Stimulated activated effector memory CD8-positive, alpha-beta T cell treated with anti-CD3 and anti-CD28 coated beads, Interleukin-12 subunit alpha, Interleukin-12 subunit beta, amount 100 ng/mL, for 72 hours (primary cell): ENCODE measurements around the gene PHETA1.
"Not testable (repeated sequence)": the region's sequence is repeated elsewhere in the genome, so short reads cannot be mapped to it uniquely, and the experiment has no call there.

Source experiments
- ATAC-seq: fragments of 150-1000 bp; cut with Tn5 transposase; 2 replicates; pipeline ENCODE4 v1.10.0; 2021
- DNase-seq, 2 donors: peaks; one replicate each; pipeline ENCODE4 v3.0.0; 2021 to 2022; ENCODE audit warnings: low spot score in 2 of 2
- H3K27ac Mint-ChIP-seq: one replicate; pipeline ENCODE4 v1.8.0; 2022; ENCODE audit warnings: mild to moderate bottlenecking, mixed read lengths
- H3K36me3 Mint-ChIP-seq: one replicate; pipeline ENCODE4 v1.8.0; 2022; ENCODE audit warnings: mild to moderate bottlenecking, mixed read lengths
- H3K4me1 Mint-ChIP-seq: one replicate; pipeline ENCODE4 v1.8.0; 2022; ENCODE audit warnings: mixed read lengths
- H3K4me3 Mint-ChIP-seq: one replicate; pipeline ENCODE4 v1.8.0; 2022; ENCODE audit warnings: mild to moderate bottlenecking, mixed read lengths
- H3K9me3 Mint-ChIP-seq: one replicate; pipeline ENCODE4 v1.8.0; 2022; ENCODE audit warnings: mixed read lengths

The PHETA1 gene

DNA sequence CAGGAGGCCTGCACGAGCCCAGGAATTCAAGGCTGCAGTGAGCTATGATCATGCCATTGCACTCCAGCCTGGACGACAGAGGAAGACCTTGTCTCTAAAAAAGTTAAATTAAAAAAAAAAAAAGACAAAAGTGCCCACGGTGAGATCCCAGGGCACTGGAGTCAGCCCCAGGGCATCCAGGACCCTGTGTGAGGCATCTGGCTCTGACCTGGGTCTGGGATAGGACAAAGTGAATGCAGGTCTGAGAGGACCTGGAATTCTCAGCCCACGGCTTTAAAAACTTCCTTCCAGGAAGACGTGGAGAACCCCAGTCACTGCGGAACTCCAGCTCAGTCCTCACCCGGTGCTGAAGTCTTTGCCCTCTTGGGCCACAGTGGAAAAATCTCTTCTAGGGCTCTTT is 33.1 kb downstream of the PHETA1 start:
- H3K4me3 Mint-ChIP-seq, result no peak overlapping the region
- no peaks in the 10 kb centered on the region for H3K36me3 Mint-ChIP-seq
- no peak overlapping the region for H3K27ac Mint-ChIP-seq
- DNase-seq (no peak), ATAC-seq (no peak)
- H3K4me1 Mint-ChIP-seq, result no peaks in the 10 kb centered on the region
- H3K9me3 Mint-ChIP-seq, result no peaks in the 10 kb centered on the region

DNA sequence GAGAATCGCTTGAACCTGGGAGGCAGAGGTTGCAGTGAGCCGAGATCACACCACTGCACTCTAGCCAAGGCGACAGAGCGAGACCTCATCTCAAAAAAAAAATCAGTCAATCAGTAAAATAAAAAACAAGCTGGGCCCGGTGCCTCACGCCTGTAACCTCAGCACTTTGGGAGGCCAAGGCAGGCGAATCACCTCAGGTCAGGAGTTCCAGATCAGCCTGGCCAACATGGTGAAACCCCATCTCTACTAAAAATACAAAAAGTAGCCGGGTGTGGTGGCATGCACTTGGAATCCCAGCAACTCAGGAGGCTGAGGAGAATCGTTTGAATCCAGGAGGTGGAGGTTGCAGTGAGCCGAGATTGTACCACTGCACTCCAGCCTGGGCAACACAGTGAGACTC is 33.6 kb downstream of the PHETA1 start:
- H3K4me1 Mint-ChIP-seq, H3K27ac Mint-ChIP-seq, DNase-seq, ATAC-seq, H3K36me3 Mint-ChIP-seq, H3K4me3 Mint-ChIP-seq, H3K9me3 Mint-ChIP-seq: not testable (repeated sequence)

DNA sequence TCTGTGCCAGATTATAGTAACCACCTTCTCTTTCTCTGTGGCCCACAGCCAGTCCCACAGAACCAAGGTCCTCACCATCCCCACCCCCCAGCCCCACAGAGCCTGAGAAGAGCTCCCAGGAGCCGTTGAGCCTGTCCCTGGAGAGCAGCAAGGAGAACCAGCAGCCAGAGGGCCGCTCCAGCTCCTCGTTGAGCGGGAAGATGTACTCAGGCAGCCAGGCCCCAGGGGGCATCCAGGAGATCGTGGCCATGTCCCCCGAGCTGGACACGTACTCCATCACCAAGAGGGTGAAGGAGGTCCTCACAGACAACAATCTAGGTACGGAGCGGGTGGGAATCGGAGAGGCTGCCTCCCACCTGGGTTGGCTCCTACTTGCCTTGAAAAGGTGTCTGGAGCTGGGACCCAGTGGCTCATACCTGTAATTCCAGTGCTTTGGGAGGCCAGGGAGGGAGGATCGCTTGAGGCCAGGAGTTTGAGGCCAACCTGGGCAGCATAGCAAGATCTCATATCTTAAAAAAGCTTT is 34.4 kb downstream of the PHETA1 start:
- no peaks in the 10 kb centered on the region for H3K9me3 Mint-ChIP-seq
- no peak for DNase-seq
- H3K4me1 Mint-ChIP-seq, result no peaks in the 10 kb centered on the region
- H3K36me3 Mint-ChIP-seq, result no peaks in the 10 kb centered on the region
- no peak overlapping the region for H3K4me3 Mint-ChIP-seq
- H3K27ac Mint-ChIP-seq, result no peak overlapping the region
- no peak for ATAC-seq

DNA sequence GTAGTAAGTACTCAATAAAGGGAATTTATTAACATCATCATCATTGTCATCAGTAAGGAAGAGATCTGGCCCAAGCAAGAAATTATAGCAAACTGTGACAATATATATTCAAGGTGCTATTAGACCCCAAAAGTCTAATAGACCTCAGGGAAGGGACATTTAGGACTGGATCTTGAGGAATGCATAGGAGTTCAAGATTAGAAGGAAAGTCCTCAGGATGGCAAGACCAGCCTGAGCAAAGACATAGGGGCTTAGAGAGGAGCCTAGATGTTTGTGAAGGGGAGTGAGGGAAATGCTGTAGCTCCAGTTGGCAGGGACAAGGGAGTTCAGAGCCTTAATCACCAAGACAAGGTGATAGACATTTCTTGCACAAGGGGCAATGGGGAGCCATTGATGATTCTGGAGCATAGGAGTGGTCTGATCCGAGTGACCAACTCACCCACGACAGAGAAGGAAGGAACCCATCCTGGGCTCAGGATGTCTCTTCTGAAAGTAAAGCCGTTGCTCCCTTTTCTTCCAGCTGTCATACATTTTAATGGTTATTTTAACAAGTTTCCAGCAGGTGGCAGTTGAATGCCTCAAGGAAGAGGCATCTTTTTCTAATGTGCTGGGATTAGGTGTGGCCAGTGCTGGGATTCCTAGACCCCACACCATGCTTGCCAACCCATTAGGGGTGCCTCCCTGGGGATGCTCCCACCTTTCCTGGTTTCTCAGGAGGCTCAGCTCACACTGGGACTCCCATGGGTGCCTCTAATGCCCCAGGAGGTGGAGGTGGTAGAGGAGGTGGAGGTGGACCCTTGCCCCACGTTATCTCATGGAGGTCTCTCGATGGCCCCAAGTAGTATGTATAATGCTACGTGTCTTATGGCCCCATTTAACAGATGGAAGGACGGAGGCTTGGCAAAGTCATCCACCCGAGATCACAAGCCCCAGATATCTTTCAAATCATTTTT is 37.8 kb downstream of the PHETA1 start:
- Mint-ChIP-seq H3K4me3 (no peak overlapping the region), H3K4me1 (no peaks in the 10 kb centered on the region), H3K9me3 (no peaks in the 10 kb centered on the region), H3K36me3 (no peaks in the 10 kb centered on the region), H3K27ac (no peak overlapping the region)
- no peak for DNase-seq
- ATAC-seq, result peak; percentile 51

DNA sequence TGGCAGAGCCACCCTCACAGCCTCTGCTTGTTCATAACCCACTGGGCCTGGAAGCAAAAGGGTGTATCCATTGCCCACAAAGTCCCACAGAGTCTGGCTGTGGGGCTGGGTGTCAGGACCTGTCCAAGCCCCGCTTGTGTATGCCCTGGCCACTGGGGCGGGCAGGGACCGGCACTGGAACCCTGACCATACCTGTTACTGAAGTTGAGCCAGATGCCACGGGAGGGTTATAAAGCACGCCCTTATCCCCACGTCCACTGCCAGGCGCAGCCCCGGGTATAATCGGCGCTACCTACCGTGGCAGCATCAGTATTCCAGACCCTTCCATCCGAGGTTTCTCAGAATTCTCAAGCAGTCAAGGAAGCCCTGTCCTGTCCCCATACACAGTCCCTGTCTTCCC is 40.8 kb downstream of the PHETA1 start:
- H3K4me3 Mint-ChIP-seq, result no peak overlapping the region
- H3K36me3 Mint-ChIP-seq, result no peaks in the 10 kb centered on the region
- ATAC-seq, result no peak
- no peak for DNase-seq
- no peaks in the 10 kb centered on the region for H3K4me1 Mint-ChIP-seq
- H3K9me3 Mint-ChIP-seq, result no peaks in the 10 kb centered on the region
- no peak overlapping the region for H3K27ac Mint-ChIP-seq

DNA sequence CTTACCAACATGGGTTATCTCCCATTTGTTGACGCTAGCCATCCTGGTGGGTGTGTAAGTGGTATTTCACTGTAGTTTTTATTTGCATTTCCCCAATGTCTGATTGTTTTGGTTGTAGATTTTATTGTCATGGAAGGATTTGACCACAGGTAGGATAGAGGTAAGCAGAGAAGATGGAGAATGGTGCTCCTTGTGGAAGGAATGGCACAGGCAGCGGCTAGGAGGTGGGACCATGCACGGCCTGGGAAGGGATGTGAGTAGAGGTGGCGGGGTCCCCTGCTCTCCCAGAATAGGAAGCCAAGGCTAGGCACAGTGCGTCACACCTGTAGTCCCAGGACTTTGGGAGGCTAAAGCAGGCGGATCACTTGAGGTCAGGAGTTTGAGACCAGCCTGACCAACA is 41.4 kb downstream of the PHETA1 start:
- no peak for DNase-seq
- ATAC-seq, result no peak
- Mint-ChIP-seq H3K4me1 (no peaks in the 10 kb centered on the region), H3K36me3 (no peaks in the 10 kb centered on the region), H3K4me3 (no peak overlapping the region), H3K27ac (no peak overlapping the region), H3K9me3 (no peaks in the 10 kb centered on the region)

DNA sequence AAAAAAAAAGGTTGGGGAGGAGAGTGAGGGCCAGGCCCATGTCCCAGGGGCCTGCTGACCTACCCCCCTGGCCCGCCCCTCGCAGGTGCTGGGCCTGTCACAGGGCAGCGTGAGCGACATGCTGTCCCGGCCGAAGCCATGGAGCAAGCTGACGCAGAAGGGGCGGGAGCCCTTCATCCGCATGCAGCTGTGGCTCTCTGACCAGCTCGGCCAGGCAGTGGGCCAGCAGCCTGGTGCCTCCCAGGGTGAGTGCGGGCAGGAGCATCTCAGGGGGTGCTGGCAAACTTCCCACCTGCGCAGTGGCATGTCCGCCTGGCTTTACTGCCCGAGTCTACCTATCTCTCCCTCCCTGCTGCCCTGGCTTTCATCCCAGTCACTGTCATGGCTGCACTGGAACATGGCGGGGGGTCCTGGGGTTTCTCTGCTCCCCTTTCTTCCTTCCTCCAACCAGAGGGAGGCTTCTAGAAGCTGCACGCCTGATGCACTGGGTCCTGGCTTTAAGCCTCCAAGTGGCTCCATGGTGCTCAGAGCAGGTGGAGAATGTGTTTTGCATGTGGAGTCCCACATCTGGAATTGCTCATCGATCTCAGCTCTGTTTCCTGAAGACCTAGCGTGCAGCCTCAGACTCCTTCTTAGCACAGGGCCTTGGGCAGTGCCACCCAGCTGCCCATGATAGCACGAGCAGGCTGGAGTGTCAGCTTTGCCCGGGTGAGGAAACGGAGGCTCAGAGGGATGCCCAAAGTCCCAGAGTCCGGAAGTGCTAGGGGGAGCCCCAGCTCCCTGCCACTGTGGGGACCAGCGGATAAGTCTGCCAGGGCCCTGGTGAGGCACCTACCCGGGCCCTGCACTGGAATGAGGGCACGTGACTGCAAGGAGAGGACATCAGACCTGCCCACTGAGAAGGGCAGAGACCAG is 46.3 kb downstream of the PHETA1 start:
- no peaks in the 10 kb centered on the region for H3K36me3 Mint-ChIP-seq
- no peak overlapping the region for H3K27ac Mint-ChIP-seq
- no peak for DNase-seq
- H3K9me3 Mint-ChIP-seq, result no peaks in the 10 kb centered on the region
- no peak for ATAC-seq
- H3K4me1 Mint-ChIP-seq, result no peaks in the 10 kb centered on the region
- no peak overlapping the region for H3K4me3 Mint-ChIP-seq

DNA sequence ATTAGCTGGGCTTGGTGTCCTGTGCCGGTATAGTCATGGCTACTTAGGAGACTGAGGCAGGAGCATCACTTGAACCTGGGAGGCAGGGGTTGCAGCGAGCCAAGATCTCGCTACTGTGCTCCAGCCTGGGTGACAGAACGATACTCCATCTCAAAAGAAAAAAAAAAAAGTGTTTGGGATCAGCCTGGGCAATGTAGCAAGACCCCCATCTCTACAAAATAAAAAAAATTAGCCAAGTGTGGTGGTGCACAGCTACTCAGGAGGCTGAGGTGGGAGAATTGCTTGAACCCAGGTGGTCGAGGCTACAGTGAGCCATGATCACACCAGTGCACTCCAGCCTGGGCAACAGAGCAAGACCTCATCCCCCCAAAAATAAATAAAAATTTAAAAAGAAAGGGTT is 47.6 kb downstream of the PHETA1 start:
- ATAC-seq (no peak), DNase-seq (no peak)
- Mint-ChIP-seq H3K36me3 (no peaks in the 10 kb centered on the region), H3K27ac (no peak overlapping the region), H3K4me3 (no peak overlapping the region), H3K9me3 (no peaks in the 10 kb centered on the region), H3K4me1 (no peaks in the 10 kb centered on the region)

DNA sequence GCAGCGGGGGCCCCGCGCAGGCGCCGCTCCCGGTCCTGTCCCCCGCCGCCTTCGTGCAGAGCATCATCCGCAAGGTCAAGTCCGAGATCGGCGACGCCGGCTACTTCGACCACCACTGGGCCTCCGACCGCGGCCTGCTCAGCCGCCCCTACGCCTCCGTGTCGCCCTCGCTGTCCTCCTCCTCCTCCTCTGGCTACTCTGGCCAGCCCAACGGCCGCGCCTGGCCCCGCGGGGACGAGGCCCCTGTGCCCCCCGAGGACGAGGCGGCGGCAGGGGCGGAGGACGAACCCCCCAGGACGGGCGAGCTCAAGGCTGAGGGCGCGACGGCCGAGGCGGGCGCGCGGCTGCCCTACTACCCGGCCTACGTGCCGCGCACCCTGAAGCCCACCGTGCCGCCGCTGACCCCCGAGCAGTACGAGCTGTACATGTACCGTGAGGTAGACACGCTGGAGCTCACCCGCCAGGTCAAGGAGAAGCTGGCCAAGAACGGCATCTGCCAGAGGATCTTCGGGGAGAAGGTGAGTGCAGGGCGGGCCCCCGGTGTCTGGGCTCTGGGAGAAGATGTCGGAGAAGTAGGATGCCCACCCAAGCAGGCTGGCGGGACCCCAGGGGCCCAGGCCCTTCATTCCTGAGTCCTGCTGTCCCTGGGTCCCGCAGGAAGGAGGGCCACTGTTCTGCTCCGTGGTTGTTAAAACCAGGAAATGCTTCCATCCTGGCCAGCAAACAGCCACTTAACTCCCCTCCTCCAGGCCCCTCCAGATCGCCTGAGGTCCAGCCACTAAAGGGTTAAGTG is 48.4 kb downstream of the PHETA1 start:
- DNase-seq (no peak), ATAC-seq (no peak)
- H3K36me3 Mint-ChIP-seq, result no peaks in the 10 kb centered on the region
- H3K27ac Mint-ChIP-seq, result no peak overlapping the region
- H3K9me3 Mint-ChIP-seq, result no peaks in the 10 kb centered on the region
- no peaks in the 10 kb centered on the region for H3K4me1 Mint-ChIP-seq
- no peak overlapping the region for H3K4me3 Mint-ChIP-seq

DNA sequence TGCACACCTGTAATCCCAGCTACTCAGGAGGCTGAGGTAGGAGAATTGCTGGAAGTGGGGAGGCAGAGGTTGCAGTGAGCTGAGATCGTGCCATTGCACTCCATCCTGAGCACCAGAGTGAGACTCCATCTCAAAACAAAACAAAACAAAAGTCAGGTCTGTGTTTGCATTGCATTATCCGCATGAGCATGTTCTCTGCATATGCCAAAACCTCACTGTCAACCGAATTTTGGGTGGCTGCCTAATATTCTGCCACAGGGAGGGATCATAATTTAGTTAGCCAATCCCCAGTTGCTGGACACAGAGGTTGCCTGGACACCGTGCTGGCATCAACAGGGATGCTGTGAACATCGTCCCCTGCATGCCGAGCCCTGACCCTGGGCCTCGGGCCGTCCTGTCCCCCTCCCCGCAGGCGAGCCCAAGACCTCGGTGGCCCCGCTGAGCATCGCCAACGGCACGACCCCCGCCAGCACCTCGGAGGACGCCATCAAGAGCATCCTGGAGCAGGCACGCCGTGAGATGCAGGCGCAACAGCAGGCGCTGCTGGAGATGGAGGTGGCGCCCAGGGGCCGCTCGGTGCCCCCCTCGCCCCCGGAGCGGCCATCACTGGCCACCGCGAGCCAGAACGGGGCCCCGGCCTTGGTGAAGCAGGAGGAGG is 49.2 kb downstream of the PHETA1 start:
- DNase-seq (no peak), ATAC-seq (no peak)
- H3K27ac Mint-ChIP-seq, result no peak overlapping the region
- no peaks in the 10 kb centered on the region for H3K4me1 Mint-ChIP-seq
- no peaks in the 10 kb centered on the region for H3K9me3 Mint-ChIP-seq
- no peak overlapping the region for H3K4me3 Mint-ChIP-seq
- H3K36me3 Mint-ChIP-seq, result no peaks in the 10 kb centered on the region

DNA sequence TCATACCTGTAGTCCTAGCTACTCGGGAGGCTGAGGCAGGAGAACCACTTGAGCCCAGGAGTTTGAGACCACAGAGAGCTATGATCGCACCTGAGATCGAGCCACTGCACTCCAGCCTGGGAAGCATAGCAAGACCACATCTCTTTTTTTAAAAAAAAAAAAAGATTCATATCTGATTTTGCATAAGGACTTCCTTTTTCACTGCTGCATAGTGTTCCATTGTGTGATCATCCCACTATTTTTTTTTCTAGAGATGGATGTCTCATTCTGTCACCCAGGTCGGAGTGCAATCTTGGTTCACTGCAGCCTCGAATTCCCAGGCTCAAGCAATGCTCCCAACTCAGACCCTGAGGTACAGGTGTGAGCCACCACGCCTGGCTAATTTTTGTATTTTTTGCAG is 50.4 kb downstream of the PHETA1 start:
- Mint-ChIP-seq H3K27ac (no peak overlapping the region), H3K36me3 (no peaks in the 10 kb centered on the region), H3K4me1 (peaks cover 6% of the 10 kb centered on the region), H3K4me3 (no peak overlapping the region), H3K9me3 (no peaks in the 10 kb centered on the region)
- no peak for DNase-seq
- no peak for ATAC-seq

DNA sequence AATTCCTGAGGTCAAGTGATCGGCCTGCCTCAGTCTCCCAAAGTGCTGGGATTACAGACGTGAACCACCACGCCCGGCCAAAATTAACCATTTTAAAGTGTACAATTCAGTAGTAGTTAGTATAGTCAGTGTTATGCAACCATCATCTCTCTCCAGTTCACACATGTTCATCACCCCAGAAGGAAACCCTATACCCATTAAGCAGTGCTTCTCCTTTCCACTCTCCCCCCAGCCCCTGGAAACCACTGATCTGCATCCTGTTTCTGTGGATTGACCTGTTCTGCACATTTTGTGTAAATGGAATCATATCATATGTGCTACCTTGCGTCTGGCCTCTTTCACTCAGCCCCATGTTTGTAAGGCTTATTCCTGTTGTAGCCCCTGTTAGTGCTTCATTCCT is 52.2 kb downstream of the PHETA1 start:
- Mint-ChIP-seq H3K4me3 (no peak overlapping the region), H3K9me3 (no peaks in the 10 kb centered on the region), H3K27ac (no peak overlapping the region), H3K36me3 (no peaks in the 10 kb centered on the region), H3K4me1 (peaks cover 6% of the 10 kb centered on the region)
- DNase-seq, result no peak
- no peak for ATAC-seq

DNA sequence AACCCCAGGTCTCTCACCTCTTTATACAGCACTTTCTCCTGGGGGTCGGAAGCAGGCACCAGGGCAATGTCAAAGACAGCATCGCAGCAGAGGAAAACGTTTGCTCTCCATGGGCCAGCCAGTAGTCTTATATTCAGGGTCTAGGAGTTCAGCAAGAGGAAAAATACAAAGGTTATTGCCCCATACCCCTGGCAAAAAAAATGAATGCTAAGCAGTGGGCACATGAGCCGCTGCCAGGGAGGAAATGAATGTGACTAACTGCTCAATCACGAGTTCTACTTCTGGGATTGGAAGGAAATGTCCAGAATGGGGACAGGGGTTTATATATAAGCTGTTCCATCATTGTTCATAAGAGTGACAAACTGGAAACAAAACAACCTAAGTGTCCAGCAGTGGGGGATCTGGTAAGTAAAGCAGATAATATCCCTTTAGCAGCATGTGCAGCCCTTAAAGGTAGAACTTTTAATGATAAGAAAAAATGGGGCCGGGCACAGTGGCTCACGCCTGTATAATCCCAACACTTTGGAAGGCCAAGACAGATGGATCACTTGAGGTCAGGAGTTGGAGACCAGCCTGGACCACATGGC is 53.8 kb downstream of the PHETA1 start:
- no peaks in the 10 kb centered on the region for H3K36me3 Mint-ChIP-seq
- H3K4me3 Mint-ChIP-seq, result no peak overlapping the region
- no peak for ATAC-seq
- no peaks in the 10 kb centered on the region for H3K9me3 Mint-ChIP-seq
- H3K27ac Mint-ChIP-seq, result no peak overlapping the region
- DNase-seq, result no peak
- peaks cover 6% of the 10 kb centered on the region for H3K4me1 Mint-ChIP-seq

DNA sequence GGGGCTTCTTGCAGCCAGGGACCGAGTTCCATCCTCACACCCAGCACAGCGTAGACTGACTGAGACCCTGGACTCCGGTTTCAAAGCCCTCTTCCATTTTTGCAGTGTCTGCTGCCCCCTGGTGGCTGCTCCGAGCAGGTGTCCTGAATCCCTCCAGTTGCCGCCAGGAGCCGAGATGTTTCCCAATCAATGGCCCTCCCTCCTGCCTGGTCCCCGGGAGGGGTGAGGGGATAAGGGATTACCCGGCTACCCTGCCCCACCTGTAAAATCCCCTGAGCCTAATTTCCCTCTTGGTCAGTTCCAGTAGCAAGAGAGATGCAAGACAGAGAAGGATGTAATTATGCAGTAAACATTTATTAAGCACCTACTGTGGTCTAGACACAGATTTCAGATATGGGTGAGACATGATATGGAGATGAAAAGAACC is 55.0 kb downstream of the PHETA1 start:
- peaks cover 13% of the 10 kb centered on the region for H3K4me1 Mint-ChIP-seq
- no peaks in the 10 kb centered on the region for H3K36me3 Mint-ChIP-seq
- DNase-seq (peak; percentile 62 to 81), ATAC-seq (peak; percentile 63)
- H3K9me3 Mint-ChIP-seq, result no peaks in the 10 kb centered on the region
- H3K27ac Mint-ChIP-seq, result no peak overlapping the region
- no peak overlapping the region for H3K4me3 Mint-ChIP-seq
